Fibroblast of mammary gland (primary cell): ENCODE measurements around the gene METTL21A.

Experiments used
- DNase-seq: peaks from one replicate; pipeline ENCODE4 v3.0.0-alpha.2; 2010; ENCODE audit warnings: low read depth
- H3K4me3 ChIP-seq: 2 replicates; pipeline ENCODE4 v1.5.1; 2011; ENCODE audit warnings: low read depth, mild to moderate bottlenecking, low read length, moderate library complexity; ENCODE audit not compliant: control insufficient read depth
- TF ChIP-seq, protein P1 (sequence below): conservative IDR thresholded peaks from 2 replicates; pipeline ENCODE4 v1.5.1; 2011; ENCODE audit warnings: low read depth, low read length, inconsistent platforms; ENCODE audit not compliant: control insufficient read depth, insufficient read depth

Gene METTL21A

DNA sequence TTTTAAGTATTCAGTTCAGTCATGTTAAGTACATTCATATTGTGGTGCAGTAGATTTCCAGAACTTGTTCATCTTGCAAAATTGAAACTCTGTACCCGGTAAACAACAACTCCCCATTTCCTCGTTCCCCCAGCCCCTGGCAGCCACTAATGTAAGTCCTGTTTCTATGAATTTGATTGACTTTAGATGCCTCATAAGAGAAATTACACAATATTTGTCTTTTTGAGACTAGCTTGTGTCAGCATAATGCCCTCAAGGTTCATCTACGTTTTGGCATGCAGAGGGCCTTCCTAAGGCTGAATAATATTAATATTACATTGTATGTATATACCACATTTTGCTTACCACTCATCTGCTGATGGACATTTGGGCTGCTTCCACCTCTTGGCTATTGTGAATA, 30.9 kb downstream of the METTL21A start:
- DNase-seq, result no peak
- TF ChIP-seq, protein P1, sequence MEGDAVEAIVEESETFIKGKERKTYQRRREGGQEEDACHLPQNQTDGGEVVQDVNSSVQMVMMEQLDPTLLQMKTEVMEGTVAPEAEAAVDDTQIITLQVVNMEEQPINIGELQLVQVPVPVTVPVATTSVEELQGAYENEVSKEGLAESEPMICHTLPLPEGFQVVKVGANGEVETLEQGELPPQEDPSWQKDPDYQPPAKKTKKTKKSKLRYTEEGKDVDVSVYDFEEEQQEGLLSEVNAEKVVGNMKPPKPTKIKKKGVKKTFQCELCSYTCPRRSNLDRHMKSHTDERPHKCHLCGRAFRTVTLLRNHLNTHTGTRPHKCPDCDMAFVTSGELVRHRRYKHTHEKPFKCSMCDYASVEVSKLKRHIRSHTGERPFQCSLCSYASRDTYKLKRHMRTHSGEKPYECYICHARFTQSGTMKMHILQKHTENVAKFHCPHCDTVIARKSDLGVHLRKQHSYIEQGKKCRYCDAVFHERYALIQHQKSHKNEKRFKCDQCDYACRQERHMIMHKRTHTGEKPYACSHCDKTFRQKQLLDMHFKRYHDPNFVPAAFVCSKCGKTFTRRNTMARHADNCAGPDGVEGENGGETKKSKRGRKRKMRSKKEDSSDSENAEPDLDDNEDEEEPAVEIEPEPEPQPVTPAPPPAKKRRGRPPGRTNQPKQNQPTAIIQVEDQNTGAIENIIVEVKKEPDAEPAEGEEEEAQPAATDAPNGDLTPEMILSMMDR, result no peak
- no peak overlapping the region for H3K4me3 ChIP-seq

DNA sequence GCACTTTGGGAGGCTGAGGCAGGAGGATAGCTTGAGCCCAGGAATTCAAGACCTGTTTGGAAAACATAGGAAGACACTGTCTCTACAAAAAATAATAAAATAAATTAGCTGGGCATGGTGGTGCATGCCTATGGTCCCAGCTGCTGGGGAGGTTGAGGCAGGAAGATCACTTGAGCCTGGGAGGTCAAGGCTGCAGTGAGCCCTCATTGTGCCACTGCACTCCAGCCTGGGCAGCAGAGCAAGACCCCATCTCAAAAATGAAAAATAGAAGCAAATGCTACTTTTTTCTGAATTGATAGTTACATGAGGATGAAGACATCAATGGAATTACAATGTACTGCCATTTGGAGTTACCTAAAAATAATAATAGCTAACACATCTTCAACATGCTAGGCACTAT, 31.9 kb downstream of the METTL21A start:
- no peak overlapping the region for H3K4me3 ChIP-seq
- TF ChIP-seq, protein P1, result no peak
- no peak for DNase-seq

DNA sequence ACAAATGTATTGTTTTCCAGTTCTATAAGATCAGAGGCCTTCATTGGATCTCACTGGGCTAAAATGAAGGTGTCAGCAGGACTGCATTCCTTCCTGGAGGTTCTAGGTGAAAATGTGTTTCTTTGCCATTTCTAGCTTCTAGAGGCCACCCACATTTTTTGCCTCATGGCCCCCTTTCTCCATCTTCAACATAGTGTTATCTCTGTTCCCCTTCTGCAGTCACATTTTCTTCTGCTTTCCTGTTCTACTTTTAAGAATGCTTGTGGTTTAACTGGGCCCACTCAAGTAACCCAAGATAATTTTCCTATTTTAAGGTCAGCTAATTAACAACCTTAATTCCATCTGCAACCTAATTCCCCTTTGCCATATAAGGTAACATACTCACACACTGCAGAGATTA, 36.1 kb downstream of the METTL21A start:
- no peak for DNase-seq
- no peak overlapping the region for H3K4me3 ChIP-seq
- TF ChIP-seq, protein P1, result no peak

DNA sequence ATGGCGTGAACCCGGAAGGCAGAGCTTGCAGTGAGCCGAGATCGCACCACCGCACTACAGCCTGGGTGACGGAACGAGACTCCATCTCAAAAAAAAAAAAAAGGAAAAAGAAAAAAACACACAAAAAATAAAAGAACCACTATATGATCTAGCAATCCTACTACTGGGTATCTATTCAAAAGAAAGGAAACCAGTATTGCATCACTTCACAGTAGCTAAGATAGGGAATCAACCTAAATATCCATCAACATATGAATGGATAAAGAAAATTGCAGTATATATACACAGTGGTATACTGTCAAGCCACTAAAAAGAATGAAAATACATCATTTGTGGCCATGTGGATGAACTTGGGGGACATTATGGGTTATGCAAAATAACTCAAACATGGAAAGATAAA, 37.9 kb downstream of the METTL21A start:
- no peak overlapping the region for H3K4me3 ChIP-seq
- TF ChIP-seq, protein P1, result no peak
- no peak for DNase-seq

DNA sequence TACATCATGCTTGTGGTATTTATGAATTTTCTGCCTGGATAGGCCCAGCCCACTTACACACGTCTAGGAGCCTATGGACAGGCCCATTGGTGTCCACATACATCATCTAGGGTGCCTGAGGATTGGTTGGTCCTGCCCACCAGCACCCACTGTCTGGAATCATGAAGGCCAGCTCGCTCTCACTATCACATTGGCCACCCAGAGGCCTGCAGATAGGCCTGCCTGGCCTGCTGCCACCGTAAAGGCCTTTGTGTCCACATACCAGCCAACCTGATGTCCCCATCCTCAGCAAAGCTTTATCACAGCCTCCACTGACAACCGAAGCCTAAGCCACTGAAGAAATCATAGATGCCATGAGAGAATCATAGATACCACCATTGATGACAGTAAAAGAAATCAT, 40.2 kb downstream of the METTL21A start:
- TF ChIP-seq, protein P1, result no peak
- H3K4me3 ChIP-seq, result no peak overlapping the region
- DNase-seq, result no peak

DNA sequence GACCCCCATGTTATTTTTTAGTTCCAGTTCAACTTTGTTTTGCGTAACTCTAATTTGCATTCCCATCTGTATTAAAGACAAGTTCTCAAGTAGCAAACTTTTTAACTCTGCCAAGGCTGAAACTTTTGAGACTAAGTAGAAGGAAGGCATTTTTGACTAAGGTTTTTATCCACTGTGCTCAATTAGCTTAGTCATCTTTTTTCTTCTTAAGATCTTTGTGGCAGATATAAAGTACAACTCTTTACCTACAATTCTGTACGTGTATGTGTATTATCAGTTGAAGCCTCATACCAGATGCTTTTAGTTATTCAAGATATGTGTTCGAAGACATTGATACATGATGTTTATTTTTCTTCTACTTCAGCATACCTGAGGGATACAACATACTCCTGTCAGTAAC, 53.8 kb downstream of the METTL21A start:
- DNase-seq, result no peak
- no peak overlapping the region for H3K4me3 ChIP-seq
- TF ChIP-seq, protein P1, result no peak

DNA sequence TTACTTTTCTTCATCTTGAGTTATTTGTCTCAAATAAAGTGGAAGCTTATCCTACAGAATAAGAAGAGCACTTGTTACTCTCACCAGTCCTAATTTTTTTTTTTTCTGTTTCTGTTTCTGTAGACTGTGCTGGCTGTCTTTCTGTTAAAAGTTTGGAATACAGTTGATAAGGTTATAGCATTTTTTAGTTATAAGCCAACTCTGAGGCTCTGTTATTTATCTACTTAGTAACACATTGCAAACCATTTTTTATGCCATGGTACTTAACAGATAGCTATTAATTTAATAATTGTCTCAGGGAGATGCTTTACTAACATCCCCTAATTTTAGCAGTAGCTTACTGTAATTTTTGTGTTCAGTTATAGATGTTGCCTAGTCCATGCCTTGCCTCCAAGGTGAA, 57.5 kb downstream of the METTL21A start:
- no peak overlapping the region for H3K4me3 ChIP-seq
- no peak for DNase-seq
- TF ChIP-seq, protein P1, result no peak
